ENCODE data around the gene RBX1. TPM values are rescaled to one million over a fixed set of nuclear protein-coding genes. Genes with fewer than 3 reads are reported as not detected.
"Not testable (repeated sequence)": the region's sequence is repeated elsewhere in the genome, so short reads cannot be mapped to it uniquely, and the experiment has no call there.

Gene RBX1
- total and polyA plus RNA-seq, 12 donors, result 58.0 to 123 (median 62.0) TPM

DNA sequence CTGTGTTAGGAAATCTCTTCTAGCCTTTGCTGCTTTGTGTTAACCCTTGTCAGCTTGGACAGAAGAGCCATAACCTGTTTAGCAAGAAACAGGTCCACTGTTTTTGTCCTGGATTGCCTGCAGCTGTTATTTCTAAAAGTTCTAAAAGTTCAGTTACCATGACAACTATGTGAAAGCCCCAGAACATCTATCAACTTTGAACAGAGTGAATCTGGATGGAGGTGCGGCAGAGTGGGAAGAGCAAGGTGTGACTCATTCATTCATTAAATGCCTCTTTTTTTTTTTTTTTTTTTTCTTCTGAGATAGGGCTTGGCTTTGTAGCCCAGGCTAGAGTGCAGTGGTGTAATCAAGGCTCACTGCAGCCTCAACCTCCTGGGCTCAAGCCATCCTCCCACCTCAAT, 50.5 kb downstream of the RBX1 start:
- Histone ChIP-seq H3K27me3 (no peaks in the 10 kb centered on the region), H3K9me3 (peaks cover 0 to 4% (median 0%) of the 10 kb centered on the region in 11 donors), H3K4me3 (no peak overlapping the region), H3K36me3 (no peaks in the 10 kb centered on the region), H3K4me1 (no peaks in the 10 kb centered on the region), H3K27ac (no peak overlapping the region)
- TF ChIP-seq, protein P1, sequence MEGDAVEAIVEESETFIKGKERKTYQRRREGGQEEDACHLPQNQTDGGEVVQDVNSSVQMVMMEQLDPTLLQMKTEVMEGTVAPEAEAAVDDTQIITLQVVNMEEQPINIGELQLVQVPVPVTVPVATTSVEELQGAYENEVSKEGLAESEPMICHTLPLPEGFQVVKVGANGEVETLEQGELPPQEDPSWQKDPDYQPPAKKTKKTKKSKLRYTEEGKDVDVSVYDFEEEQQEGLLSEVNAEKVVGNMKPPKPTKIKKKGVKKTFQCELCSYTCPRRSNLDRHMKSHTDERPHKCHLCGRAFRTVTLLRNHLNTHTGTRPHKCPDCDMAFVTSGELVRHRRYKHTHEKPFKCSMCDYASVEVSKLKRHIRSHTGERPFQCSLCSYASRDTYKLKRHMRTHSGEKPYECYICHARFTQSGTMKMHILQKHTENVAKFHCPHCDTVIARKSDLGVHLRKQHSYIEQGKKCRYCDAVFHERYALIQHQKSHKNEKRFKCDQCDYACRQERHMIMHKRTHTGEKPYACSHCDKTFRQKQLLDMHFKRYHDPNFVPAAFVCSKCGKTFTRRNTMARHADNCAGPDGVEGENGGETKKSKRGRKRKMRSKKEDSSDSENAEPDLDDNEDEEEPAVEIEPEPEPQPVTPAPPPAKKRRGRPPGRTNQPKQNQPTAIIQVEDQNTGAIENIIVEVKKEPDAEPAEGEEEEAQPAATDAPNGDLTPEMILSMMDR (IDR thresholded peaks at IDR 0.05), result no peak
- no peak for DNase-seq
- WGBS, 2 donors, result 51 to 62% methylated on average over 1 of the region's 1 CpG
- intact Hi-C loops (cut with DNase I), result no loop called here
- no peak for ATAC-seq

DNA sequence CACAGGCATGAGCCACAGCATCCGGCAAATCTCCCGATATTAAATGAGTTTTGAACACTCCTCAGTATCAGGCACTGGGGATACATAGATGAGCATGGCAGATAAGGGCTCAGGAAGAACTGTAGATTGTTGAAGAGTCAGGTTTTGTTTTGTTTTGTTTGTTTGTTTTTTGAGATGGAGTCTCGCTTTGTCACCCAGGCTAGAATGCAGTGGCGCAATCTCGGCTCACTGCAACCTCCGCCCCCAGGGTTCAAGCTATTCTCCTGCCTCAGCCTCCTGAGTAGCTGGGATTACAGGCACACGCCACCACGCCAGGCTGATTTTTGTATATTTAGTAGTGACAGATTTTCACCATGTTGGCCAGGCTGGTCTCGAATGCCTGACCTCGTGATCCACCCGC, 51.2 kb downstream of the RBX1 start:
- ATAC-seq; DNase-seq; H3K36me3 ChIP-seq; H3K27ac ChIP-seq; H3K4me1 ChIP-seq; H3K4me3 ChIP-seq; H3K9me3 ChIP-seq; intact Hi-C loops (cut with DNase I); H3K27me3 ChIP-seq: not testable (repeated sequence)
- 95% methylated on average over 11 of the region's 11 CpGs for WGBS, 2 donors

DNA sequence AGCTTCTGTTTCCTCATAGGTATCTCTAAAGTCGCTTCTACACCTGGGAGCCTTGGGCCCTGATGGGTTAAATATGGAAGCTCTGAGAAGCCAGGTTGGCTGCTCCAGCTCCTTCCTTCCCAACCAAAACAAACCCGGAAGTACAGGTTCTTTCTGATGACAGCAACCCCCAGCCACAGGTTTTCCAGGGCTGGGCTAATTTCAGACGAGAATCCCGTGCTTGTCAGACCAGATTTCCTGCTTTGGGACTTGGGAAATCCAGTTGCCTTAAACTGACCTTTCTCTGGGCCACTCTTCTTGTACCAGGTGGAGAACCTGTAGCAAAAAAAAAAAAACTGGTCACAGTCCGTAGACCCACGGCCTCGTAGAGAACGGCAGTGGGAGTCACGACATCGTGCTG, 51.9 kb downstream of the RBX1 start:
- DNase-seq (no peak), ATAC-seq (no peak)
- intact Hi-C loops (cut with DNase I), result no loop called here
- Histone ChIP-seq H3K36me3 (no peaks in the 10 kb centered on the region), H3K4me3 (no peak overlapping the region), H3K27me3 (no peaks in the 10 kb centered on the region), H3K27ac (no peak overlapping the region), H3K4me1 (no peaks in the 10 kb centered on the region), H3K9me3 (peaks cover 0 to 4% (median 0%) of the 10 kb centered on the region in 11 donors)
- WGBS, 2 donors, result 65 to 68% methylated on average over 10 of the region's 10 CpGs
- TF ChIP-seq, protein P1 (IDR thresholded peaks at IDR 0.05), result no peak

DNA sequence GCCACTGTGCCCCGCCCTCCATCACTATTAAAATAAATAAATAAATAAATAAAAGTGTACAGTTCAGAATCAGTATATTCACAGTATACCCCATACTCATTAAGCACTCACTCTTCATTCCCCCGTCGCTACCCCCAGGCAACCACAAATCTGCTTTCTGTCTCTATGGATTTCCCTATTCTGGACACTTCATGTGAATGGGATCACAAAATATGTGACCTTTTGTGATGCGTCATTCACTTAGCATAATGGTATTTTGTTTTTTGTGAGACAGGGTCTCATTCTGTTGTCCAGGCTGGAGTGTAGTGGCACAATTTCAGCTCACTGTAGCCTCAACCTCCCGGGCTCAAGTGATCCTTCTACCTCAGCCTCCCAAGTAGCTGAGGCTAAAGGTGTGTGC, 52.8 kb downstream of the RBX1 start:
- ATAC-seq, result no peak
- intact Hi-C loops (cut with DNase I), result no loop called here
- WGBS, 2 donors, result 91 to 92% methylated on average over 5 of the region's 5 CpGs

More for the DNA sequence above, 52.8 kb downstream of the RBX1 start:
- H3K27me3 ChIP-seq, result no peaks in the 10 kb centered on the region
- TF ChIP-seq, protein P1 (IDR thresholded peaks at IDR 0.05), result no peak
- no peaks in the 10 kb centered on the region for H3K4me1 ChIP-seq
- no peak for DNase-seq
- H3K27ac ChIP-seq, result no peak overlapping the region
- H3K4me3 ChIP-seq, result no peak overlapping the region
- no peaks in the 10 kb centered on the region for H3K36me3 ChIP-seq
- H3K9me3 ChIP-seq, result peaks cover 0 to 4% (median 0%) of the 10 kb centered on the region in 11 donors

Data from heart right ventricle (tissue), 16 donors.